Esophagus squamous epithelium (tissue), 4 donors: Measurements from ENCODE around the gene LAPTM5.

Source experiments
- CTCF ChIP-seq, 6 experiments: fragments of 450-650 bp in 4 of 6; fragments of 200-600 bp in 2 of 6; sonication (generic) in 2 of 6; IDR thresholded peaks; one replicate each; pipeline ENCODE4 v1.5.1; 2016 to 2019; ENCODE audit warnings: antibody characterized with exemption in 6 of 6, mild to moderate bottlenecking in 4 of 6, moderate library complexity in 4 of 6
- POLR2A ChIP-seq, 4 donors: fragments of 450-650 bp; IDR thresholded peaks; one replicate each; pipeline ENCODE4 v1.6.1; 2017; ENCODE audit warnings: antibody characterized with exemption in 4 of 4, mild to moderate bottlenecking in 4 of 4, moderate library complexity in 3 of 4

DNA sequence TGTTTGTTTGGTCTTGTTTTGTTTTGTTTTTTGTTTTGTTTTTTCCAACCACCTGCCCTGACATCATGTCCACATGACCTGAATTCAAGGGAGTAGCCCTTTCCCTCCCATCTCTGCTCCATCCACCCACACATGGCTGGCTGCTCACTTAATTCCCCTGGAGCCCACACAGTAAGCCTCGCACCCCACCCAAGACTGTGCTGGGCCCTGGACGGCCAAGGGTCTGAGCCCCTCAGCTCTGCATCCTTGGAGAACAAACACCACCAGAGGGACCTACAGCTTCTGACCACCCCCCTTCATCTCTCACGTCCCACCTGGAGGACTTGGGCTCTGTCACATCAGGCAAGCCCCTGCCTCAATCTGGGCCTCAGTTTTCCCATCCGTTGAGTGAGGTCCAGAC lies 73.3 kb downstream of the LAPTM5 start:
- no peak for TF ChIP-seq POLR2A (IDR thresholded peaks at IDR 0.05)
- TF ChIP-seq CTCF (IDR thresholded peaks at IDR 0.05), result no peak
